Heart right ventricle (tissue), 16 donors: ENCODE results near the gene B4GALT5. TPM values are rescaled to one million over a fixed set of nuclear protein-coding genes. Genes with fewer than 3 reads are reported as not detected.
"Not testable (repeated sequence)": the region's sequence is repeated elsewhere in the genome, so short reads cannot be mapped to it uniquely, and the experiment has no call there.

Experiments used
- ATAC-seq, 8 donors: fragments of 200-7000 bp; cut with Tn5 transposase; one replicate each; pipeline ENCODE4 v1.9.1; 2020; ENCODE audit warnings: mild to moderate bottlenecking in 8 of 8, moderate library complexity in 8 of 8, moderate number of reproducible peaks in 1 of 8
- DNase-seq, 2 donors: peaks; one replicate each; pipeline ENCODE4 v3.0.0-alpha.2; 2020
- H3K27ac ChIP-seq, 10 donors: fragments of 200-600 bp; sonication (generic) in 2 of 10; one replicate each; pipeline versions ENCODE4 v1.5.0 to v1.8.0; 2020 to 2022; ENCODE audit warnings: mild to moderate bottlenecking in 3 of 10
- H3K27me3 ChIP-seq, 7 donors: fragments of 200-600 bp; one replicate each; pipeline ENCODE4 v1.8.0; 2021 to 2022; ENCODE audit warnings: mild to moderate bottlenecking in 2 of 7
- H3K36me3 ChIP-seq, 9 donors: fragments of 200-600 bp; sonication (generic) in 1 of 9; one replicate each; pipeline versions ENCODE4 v1.5.0 to v1.8.0; 2020 to 2022; ENCODE audit warnings: mild to moderate bottlenecking in 2 of 9
- H3K4me1 ChIP-seq, 9 donors: fragments of 200-600 bp; sonication (generic) in 1 of 9; one replicate each; pipeline versions ENCODE4 v1.5.0 to v1.8.0; 2020 to 2022; ENCODE audit warnings: mild to moderate bottlenecking in 4 of 9
- H3K4me3 ChIP-seq, 10 donors: fragments of 200-600 bp; sonication (generic) in 2 of 10; one replicate each; pipeline versions ENCODE4 v1.5.0 to v1.8.0; 2020 to 2022; ENCODE audit warnings: mild to moderate bottlenecking in 7 of 10, moderate library complexity in 2 of 10
- H3K9me3 ChIP-seq, 11 donors: fragments of 200-600 bp in 10 of 11; sonication (generic) in 2 of 11; one replicate each; pipeline versions ENCODE4 v1.5.0 to v1.8.0; 2013 to 2022; ENCODE audit warnings: mild to moderate bottlenecking in 2 of 11, control low read depth in 1 of 11, moderate library complexity in 1 of 11
- WGBS, 2 donors: extraction: QIAGEN DNeasy Blood & Tissue Kit; methylation state at CpG; one replicate each; pipeline ENCODE4 v1.1.7; 2013; ENCODE audit warnings: inconsistent platforms in 1 of 2; 5-methylcytosine and 5-hydroxymethylcytosine counted together
- intact Hi-C, 10 donors: fragments of 100-400 bp; cut with DNase I; formaldehyde crosslinking; loops; one replicate each; pipeline versions ENCODE4 v1.11.1 to v1.14.2; 2022
- polyA plus RNA-seq, 2 donors: library from polyadenylated mRNA; stranded (reverse); fragments of 200-250 nt; gene quantifications; one replicate each; pipeline ENCODE4 v1.2.3, GENCODE V29; 2013
- total RNA-seq, 10 donors: library from RNA; stranded (reverse); fragmentation: NEBNext Ultra II Directional in 3 of 10; extraction: Animal tissue kit (Norgen Biotek cat#: 25700) in 3 of 10; gene quantifications; one replicate each; pipeline versions ENCODE4 v1.2.1 to v1.2.4, GENCODE V29; 2021 to 2023
- TF ChIP-seq, protein P1 (sequence below), 9 donors: fragments of 200-600 bp; sonication (generic) in 2 of 9; IDR thresholded peaks; one replicate each; pipeline versions ENCODE4 v1.5.0 to v1.8.0; 2021 to 2022; ENCODE audit warnings: antibody characterized with exemption in 9 of 9, mild to moderate bottlenecking in 5 of 9, moderate library complexity in 1 of 9
- donor health status: Arrhythmogenic right ventricular cardiomyopathy.
- donor health status: ischemic (EF 13 %, LVEDD 7.1; RV severe dilation, severe dysfunction).
- donor health status: healthy with polysubstance abuse.
- donor health status: DM: no; HTN: yes; CAD: no.
- donor health status: DM: no; HTN: no; CAD: no.
- donor health status: ischemic (EF 25% LVEDD 6.9; RV normal size, moderate dysfunction).
- donor health status: ischemic (EF 25% LVEDD 5.7; RV mildly dilated, moderate dysfunction).
- donor health status: healthy.
- donor health status: DM: yes; HTN: yes; CAD: no.
- donor health status: Ischemic cardiomyopathy.
- donor health status: ischemic (EF 35%, LVEDD 5.7; RV mildly dilated, moderate dysfunction).
- donor health status: nonischemic (EF 11% LVEDD 7.7; RV severe dilation, severe dysfunction).
- donor health status: DM: yes; HTN: yes; CAD: no.
- donor health status: PGD.
- donor health status: ischemic (EF 29% LVEDD 5.4; RV normal size, mild dysfunction).
- donor health status: nonischemic (EF 23%, LVEDD 6.1; RV moderate dilation, normal function).

B4GALT5 gene
- total and polyA plus RNA-seq, 12 donors = 7.4 to 61.6 (median 29.6) TPM

DNA sequence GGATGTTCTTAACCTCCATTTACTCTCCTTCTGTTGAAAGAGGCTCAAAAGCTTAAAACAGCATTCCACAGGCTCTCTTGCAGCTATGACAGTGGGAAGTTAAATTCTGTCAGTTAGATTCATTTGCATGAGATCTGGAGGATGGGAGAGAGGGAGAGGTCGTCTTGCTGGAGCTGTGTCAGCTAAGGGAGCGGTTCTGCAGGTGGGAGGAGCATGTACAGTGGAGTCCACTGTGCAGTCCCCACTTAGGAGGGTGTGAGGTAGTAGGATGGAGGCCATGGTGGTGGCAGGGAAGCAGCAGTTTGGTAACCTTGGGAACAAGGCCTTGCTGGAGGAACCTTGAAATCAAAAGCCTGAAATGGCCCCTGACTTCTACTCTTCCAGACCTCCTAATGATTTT is 12.0 kb upstream of the B4GALT5 start:
- H3K36me3 ChIP-seq = no peaks in the 10 kb centered on the region
- peaks cover 0 to 38% (median 12%) of the 10 kb centered on the region in 9 donors for H3K4me1 ChIP-seq
- ATAC-seq (no peak), DNase-seq (no peak)
- no peaks in the 10 kb centered on the region for H3K27me3 ChIP-seq
- peaks cover 0 to 5% (median 0%) of the 10 kb centered on the region in 11 donors for H3K9me3 ChIP-seq
- TF ChIP-seq, protein P1, sequence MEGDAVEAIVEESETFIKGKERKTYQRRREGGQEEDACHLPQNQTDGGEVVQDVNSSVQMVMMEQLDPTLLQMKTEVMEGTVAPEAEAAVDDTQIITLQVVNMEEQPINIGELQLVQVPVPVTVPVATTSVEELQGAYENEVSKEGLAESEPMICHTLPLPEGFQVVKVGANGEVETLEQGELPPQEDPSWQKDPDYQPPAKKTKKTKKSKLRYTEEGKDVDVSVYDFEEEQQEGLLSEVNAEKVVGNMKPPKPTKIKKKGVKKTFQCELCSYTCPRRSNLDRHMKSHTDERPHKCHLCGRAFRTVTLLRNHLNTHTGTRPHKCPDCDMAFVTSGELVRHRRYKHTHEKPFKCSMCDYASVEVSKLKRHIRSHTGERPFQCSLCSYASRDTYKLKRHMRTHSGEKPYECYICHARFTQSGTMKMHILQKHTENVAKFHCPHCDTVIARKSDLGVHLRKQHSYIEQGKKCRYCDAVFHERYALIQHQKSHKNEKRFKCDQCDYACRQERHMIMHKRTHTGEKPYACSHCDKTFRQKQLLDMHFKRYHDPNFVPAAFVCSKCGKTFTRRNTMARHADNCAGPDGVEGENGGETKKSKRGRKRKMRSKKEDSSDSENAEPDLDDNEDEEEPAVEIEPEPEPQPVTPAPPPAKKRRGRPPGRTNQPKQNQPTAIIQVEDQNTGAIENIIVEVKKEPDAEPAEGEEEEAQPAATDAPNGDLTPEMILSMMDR (IDR thresholded peaks at IDR 0.05) = no peak
- no peak overlapping the region for H3K4me3 ChIP-seq
- intact Hi-C loops = loop anchor here in 1 of 10 donors (5.0 kb wide), 1 partner anchor 108 kb away; no protein-coding TSS in a partner anchor
- WGBS, 2 donors = 77 to 83% methylated on average over 2 of the region's 2 CpGs
- peak overlapping the region in 9 of 10 donors; percentile 52 to 77 (median 70) for H3K27ac ChIP-seq

DNA sequence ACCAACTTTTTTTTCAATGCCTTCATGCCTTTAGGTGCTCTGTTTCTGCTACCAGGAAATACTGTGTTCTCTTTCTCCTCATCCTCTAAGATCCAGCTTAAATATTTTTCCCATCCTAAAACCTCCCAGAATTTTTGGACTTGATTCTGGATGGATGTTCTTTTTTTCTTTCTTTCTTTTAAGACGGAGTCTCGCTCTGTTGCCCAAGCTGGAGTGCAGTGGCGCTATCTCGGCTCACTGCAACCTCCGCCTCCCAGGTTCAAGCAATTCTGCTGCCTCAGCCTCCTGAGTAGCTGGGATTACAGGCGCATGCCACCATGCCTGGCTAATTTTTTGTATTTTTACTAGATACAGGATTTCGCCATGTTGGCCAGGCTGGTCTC is 11.5 kb upstream of the B4GALT5 start:
- not testable (repeated sequence) for H3K9me3 ChIP-seq, H3K27me3 ChIP-seq, ATAC-seq, H3K4me3 ChIP-seq, DNase-seq, H3K36me3 ChIP-seq
- intact Hi-C loops = loop anchor here in 1 of 10 donors (5.0 kb wide), 1 partner anchor 108 kb away; no protein-coding TSS in a partner anchor
- WGBS, 2 donors = 82 to 85% methylated on average over 7 of the region's 7 CpGs
- Histone ChIP-seq H3K4me1 (peaks cover 0 to 38% (median 12%) of the 10 kb centered on the region in 9 donors), H3K27ac (peak overlapping the region in 9 of 10 donors; percentile 52 to 77 (median 70))

DNA sequence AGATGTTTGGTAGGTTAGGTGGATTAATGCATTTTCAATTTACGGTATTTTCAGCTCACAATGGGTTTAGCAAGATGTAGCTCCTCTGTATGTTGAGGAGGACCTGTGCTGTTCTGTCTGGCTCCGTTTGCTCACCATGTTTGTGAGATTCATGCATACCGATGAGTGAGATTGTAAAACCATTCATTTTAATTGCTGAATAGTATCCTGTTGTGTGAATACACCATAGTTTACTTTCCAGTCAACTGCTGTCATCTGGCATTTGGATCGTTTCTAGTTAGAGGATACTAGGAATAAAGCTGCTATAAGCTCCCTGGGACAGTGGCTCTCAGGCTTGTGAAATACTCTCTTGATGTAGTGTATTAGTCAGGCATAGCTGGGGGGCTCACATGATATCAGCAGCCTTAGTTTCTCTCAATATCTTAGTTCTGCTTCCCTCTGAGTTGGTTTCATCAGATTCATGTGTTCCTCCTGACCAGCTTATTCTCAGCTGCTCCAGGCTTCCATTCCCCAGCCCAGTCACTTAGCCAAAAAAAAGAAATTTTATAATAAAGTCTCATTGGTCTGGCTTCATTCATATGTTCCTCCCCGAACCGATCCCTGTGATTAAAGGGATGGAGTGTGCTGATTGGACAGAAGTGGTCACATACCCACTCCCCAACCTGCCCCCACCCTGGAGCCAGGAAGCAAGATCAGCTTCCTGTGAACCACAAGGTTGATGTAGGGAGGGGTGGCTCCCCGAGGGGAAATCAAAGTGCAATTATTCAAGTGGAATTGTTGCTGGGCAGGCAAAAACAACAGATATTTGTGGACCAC is 10.9 kb upstream of the B4GALT5 start:
- TF ChIP-seq, protein P1 (IDR thresholded peaks at IDR 0.05) = no peak
- Histone ChIP-seq H3K27me3 (no peaks in the 10 kb centered on the region), H3K27ac (peak overlapping the region in 9 of 10 donors; percentile 9 to 74 (median 69)), H3K4me1 (peaks cover 0 to 38% (median 12%) of the 10 kb centered on the region in 9 donors), H3K4me3 (no peak overlapping the region), H3K9me3 (peaks cover 0 to 5% (median 0%) of the 10 kb centered on the region in 11 donors), H3K36me3 (no peaks in the 10 kb centered on the region)
- ATAC-seq (peak; percentile 90 to 99 (median 98)), DNase-seq (peak; percentile 35 to 83)
- WGBS, 2 donors = 41 to 43% methylated on average over 7 of the region's 7 CpGs
- intact Hi-C loops = loop anchor here in 1 of 10 donors (5.0 kb wide), 1 partner anchor 107 kb away; no protein-coding TSS in a partner anchor

DNA sequence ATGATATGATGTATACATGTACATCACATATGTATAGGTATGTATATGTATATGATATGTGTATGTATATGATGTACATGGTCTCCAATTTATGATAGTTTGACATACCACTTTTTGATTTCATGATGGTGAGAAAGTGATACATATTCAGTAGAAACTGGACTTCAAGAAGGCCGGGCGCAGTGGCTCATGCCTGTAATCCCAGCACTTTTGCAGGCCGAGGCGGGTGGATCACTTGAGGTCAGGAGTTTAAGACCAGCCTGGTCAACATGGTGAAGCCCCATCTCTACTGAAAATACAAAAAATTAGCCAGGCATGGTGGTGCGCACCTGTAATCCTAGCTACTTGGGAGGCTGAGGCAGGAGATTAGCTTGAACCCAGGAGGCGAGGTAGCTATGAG is 10.1 kb upstream of the B4GALT5 start:
- H3K4me3 ChIP-seq, intact Hi-C loops, H3K36me3 ChIP-seq: not testable (repeated sequence)

DNA sequence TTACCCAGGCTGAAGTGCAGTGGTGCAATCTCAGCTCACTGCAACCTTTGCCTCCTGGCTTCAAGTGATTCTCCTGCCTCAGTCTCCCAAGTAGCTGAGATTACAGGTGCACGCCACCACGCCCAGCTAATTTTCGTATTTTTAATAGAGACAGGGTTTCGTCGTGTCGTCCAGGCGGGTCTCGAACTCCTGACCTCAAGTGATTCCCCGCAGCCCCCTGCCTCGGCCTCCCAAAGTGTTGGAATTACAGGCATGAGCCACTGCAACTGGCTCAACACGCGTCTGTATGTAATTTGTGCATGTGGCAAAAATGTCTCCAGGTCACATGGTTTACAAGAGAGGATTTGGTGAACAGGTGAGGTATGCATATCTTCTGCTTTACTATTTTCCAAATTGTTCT is 7.6 kb upstream of the B4GALT5 start:
- H3K27me3 ChIP-seq, DNase-seq, H3K9me3 ChIP-seq, intact Hi-C loops, H3K27ac ChIP-seq, H3K36me3 ChIP-seq, H3K4me3 ChIP-seq, ATAC-seq: not testable (repeated sequence)
- 96% methylated on average over 12 of the region's 12 CpGs for WGBS, 2 donors
- peaks cover 0 to 37% (median 14%) of the 10 kb centered on the region in 9 donors for H3K4me1 ChIP-seq

More for the DNA sequence above, 10.1 kb upstream of the B4GALT5 start:
- H3K4me1 ChIP-seq = peaks cover 0 to 38% (median 14%) of the 10 kb centered on the region in 9 donors
- ATAC-seq, DNase-seq, H3K27me3 ChIP-seq, H3K9me3 ChIP-seq: not testable (repeated sequence)
- WGBS, 2 donors = 97 to 98% methylated on average over 6 of the region's 6 CpGs
- peak overlapping the region in 2 of 10 donors; percentile 70 to 74 for H3K27ac ChIP-seq
